Choroid plexus epithelial cell (primary cell): ENCODE measurements around the gene KCTD1.
A peak's percentile ranks its signal among the peaks of the same experiment; 100 is the strongest.

ENCODE experiments used
- DNase-seq: peaks from one replicate; pipeline ENCODE4 v3.0.0-alpha.2; 2010; ENCODE audit warnings: low read depth
- H3K4me3 ChIP-seq: 2 replicates; pipeline ENCODE4 v1.5.1; 2011; ENCODE audit warnings: low read depth, mild to moderate bottlenecking, control low read depth, low read length, moderate library complexity
- TF ChIP-seq, protein P1 (sequence below): conservative IDR thresholded peaks from 2 replicates; pipeline ENCODE4 v1.5.1; 2011; ENCODE audit warnings: low read depth, mild to moderate bottlenecking, control low read depth, inconsistent platforms, low read length, moderate library complexity

Gene KCTD1

DNA sequence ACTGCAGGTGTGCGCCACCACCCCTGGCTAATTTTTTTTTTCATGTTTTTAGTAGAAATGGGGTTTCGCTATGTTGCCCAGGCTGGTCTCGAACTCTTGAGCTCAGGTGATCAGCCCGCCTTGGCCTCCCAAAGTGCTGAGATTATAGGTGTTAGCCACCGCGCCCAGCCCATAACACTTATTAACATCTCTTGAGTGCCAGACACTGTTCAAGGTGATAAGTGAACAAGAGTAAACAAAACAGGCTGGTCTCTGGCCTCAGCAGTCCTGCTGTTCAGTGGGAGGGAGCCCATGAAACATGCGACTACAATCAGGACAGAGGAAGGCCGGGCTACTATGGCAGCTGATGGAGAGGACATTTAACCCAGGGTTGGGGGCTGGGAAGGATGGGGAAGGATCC is 42.3 kb downstream of the KCTD1 start:
- TF ChIP-seq, protein P1, sequence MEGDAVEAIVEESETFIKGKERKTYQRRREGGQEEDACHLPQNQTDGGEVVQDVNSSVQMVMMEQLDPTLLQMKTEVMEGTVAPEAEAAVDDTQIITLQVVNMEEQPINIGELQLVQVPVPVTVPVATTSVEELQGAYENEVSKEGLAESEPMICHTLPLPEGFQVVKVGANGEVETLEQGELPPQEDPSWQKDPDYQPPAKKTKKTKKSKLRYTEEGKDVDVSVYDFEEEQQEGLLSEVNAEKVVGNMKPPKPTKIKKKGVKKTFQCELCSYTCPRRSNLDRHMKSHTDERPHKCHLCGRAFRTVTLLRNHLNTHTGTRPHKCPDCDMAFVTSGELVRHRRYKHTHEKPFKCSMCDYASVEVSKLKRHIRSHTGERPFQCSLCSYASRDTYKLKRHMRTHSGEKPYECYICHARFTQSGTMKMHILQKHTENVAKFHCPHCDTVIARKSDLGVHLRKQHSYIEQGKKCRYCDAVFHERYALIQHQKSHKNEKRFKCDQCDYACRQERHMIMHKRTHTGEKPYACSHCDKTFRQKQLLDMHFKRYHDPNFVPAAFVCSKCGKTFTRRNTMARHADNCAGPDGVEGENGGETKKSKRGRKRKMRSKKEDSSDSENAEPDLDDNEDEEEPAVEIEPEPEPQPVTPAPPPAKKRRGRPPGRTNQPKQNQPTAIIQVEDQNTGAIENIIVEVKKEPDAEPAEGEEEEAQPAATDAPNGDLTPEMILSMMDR, result no peak
- no peak overlapping the region for H3K4me3 ChIP-seq
- no peak for DNase-seq

DNA sequence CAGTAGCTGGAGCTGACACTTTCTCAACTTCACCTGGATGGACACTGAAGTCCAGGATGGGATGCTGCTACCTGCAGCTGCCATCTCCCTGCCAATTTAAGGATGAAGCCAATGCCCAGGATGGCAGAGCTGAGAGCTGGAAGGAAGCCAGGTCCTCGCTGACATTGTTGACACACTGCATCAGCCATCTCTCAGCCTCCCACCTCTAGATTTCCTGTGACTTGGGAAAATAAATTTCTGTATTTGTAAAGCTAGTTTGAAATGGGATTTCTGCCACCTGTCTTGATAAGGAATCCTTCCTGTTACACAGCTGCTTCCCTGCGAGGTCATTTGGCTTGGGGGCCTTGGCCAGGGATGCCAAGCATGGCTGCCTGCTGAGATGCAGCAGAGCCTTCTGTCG is 43.5 kb downstream of the KCTD1 start:
- H3K4me3 ChIP-seq, result no peak overlapping the region
- TF ChIP-seq, protein P1, result no peak
- DNase-seq, result no peak

DNA sequence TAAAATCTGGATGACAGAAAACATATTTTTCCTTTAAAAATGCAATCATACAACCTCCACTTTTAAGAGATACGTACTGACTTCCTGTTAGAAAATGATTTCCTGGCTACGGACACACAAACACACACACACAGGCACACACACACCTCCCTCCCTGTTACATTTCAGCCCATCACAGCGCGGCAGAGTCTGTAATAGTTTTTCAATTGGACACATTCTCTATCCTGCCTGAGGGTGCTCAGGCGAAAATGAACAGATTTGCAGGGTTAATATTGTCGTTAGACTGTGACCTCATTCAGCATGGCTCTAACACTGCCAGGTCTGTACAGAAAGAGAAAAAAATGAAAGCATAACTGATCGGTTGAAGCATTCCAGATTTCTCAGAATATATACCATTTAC is 45.0 kb downstream of the KCTD1 start:
- H3K4me3 ChIP-seq, result no peak overlapping the region
- TF ChIP-seq, protein P1, result no peak
- DNase-seq, result peak; percentile 51

DNA sequence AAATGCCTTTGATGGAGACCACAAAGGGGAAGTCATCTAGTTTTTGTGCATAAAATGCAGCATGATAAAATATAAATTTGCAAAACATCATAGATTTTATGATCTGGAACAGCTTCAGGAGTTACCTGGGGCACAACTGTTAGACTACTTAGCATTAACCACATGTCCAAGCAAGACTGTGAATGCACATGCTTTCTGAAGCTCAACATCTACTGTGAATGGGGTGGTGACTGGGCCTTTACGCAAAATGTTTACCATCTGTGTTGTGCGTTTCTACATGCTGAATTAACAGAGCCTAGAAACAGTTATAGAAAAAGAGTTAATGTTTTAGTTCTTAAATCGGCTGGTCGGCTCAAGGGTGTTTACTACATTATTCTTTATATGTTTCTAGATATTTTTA is 45.5 kb downstream of the KCTD1 start:
- no peak overlapping the region for H3K4me3 ChIP-seq
- no peak for DNase-seq
- TF ChIP-seq, protein P1, result no peak

DNA sequence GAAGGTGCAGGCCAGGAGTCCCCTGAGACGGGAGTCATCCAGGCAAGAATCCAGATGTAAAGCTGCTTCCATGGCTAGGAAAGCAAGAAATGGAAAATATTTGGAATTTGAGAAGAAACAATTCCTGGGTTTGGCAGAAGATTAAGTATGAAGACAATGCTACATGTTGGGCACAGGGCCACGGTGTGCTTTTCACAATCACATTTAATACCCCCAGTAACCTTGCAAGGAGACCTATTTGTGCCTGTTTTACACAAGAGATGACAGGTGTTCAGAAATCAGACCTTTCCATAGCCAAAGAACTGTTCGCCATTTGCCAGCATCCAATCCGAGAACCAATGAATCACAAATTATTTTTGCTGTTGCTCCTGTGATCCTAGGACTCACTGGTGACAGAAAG is 50.5 kb downstream of the KCTD1 start:
- no peak overlapping the region for H3K4me3 ChIP-seq
- no peak for DNase-seq
- TF ChIP-seq, protein P1, result no peak

DNA sequence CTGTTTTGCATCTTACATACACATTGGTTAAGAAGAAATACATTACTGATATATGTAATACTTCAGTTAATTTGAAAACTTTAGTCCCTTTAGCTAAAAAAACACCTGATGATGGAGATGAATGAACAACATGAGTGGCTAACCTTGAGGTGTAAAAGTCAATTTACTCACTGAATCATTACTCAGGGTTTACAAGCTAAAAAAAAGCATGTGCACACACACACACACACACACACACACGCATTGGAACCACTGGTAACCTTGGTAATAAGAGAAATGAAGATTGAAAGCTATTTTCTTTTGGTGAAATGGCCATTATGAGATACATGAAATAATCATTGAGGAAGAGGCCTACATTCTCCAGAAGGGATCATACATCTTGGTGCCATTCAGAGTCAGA is 51.8 kb downstream of the KCTD1 start:
- TF ChIP-seq, protein P1, result no peak
- no peak for DNase-seq
- no peak overlapping the region for H3K4me3 ChIP-seq

DNA sequence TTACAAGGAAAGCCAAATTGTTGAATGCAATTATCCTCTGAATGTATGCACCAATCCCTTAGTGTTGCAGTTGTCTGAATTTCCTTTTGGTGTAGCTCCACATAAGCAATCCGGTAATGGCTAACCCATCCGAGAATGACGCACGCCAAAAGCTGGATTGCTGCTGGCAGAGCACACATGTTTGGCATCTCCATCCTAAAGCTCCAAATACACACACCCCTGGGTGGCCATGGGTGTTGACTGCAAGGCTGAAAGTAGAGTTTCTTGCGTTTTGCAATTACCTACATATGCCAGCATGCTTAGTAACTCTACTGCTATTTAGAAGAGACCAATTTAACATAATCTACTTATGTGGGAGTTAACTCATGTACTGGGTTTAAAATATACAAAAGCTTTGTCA is 53.1 kb downstream of the KCTD1 start:
- no peak overlapping the region for H3K4me3 ChIP-seq
- TF ChIP-seq, protein P1, result no peak
- DNase-seq, result no peak
